Pancreas (tissue), 10 donors: Measurements from ENCODE around the gene JCAD. TPM values are rescaled to one million over a fixed set of nuclear protein-coding genes. Genes with fewer than 3 reads are reported as not detected.

Experiments
- ATAC-seq, 4 donors: fragments of 200-7000 bp; cut with Tn5 transposase; one replicate each; pipeline versions ENCODE4 v1.8.0 to v1.9.1; 2020; ENCODE audit warnings: mild to moderate bottlenecking in 4 of 4, moderate library complexity in 4 of 4
- DNase-seq, 6 donors: peaks; one replicate each; pipeline ENCODE4 v3.0.0-alpha.2; 2020
- FAIRE-seq: peaks from 2 replicates; lab custom pipeline; 2012; peaks lifted over from hg19 to GRCh38; lab: Jason Lieb, UNC
- H3K27ac ChIP-seq, 4 donors: fragments of 200-600 bp; sonication (generic); 1 replicate in 3 of 4; 2 replicates in 1 of 4; pipeline versions ENCODE4 v1.5.0 to v1.8.0; 2020
- H3K27me3 ChIP-seq, 4 donors: fragments of 200-600 bp; one replicate each; pipeline ENCODE4 v1.8.0; 2021
- H3K36me3 ChIP-seq, 3 donors: fragments of 200-600 bp; sonication (generic) in 1 of 3; one replicate each; pipeline versions ENCODE4 v1.5.0 to v1.8.0; 2020 to 2021
- H3K4me1 ChIP-seq, 3 donors: fragments of 200-600 bp; one replicate each; pipeline ENCODE4 v1.8.0; 2021
- H3K4me3 ChIP-seq, 4 donors: fragments of 200-600 bp; sonication (generic) in 2 of 4; one replicate each; pipeline versions ENCODE4 v1.5.0 to v1.8.0; 2020 to 2021
- H3K9me3 ChIP-seq, 4 donors: fragments of 200-600 bp; one replicate each; pipeline ENCODE4 v1.8.0; 2021
- CTCF ChIP-seq, 4 donors: fragments of 200-600 bp; sonication (generic) in 3 of 4; IDR thresholded peaks; one replicate each; pipeline versions ENCODE4 v1.5.0 to v1.8.0; 2021; ENCODE audit warnings: antibody characterized with exemption in 4 of 4
- WGBS, 2 donors: extraction: QIAGEN DNeasy Blood & Tissue Kit; methylation state at CpG; one replicate each; pipeline ENCODE4 v1.1.7; 2013; 5-methylcytosine and 5-hydroxymethylcytosine counted together
- intact Hi-C, 3 donors: fragments of 100-400 bp; cut with DNase I; formaldehyde crosslinking; loops; one replicate each; pipeline versions ENCODE4 v1.11.1 to v1.14.2; 2022
- polyA plus RNA-seq, 2 donors: library from polyadenylated mRNA; stranded (reverse); fragments of 200-250 nt; gene quantifications; one replicate each; pipeline ENCODE4 v1.2.3, GENCODE V29; 2013
- total RNA-seq, 6 donors: library from RNA; stranded (reverse); fragmentation: NEBNext Ultra II Directional in 4 of 6; extraction: Animal tissue kit (Norgen Biotek cat#: 25700) in 4 of 6; gene quantifications; one replicate each; pipeline versions ENCODE4 v1.2.1 to v1.2.4, GENCODE V29; 2021 to 2023
- donor health status: healthy with polysubstance abuse.
- donor health status: DM: no; HTN: no; CAD: no; lungs with moderate emphysema.
- donor health status: DM: no; HTN: no; CAD: no.
- donor health status: control.
- donor health status: control.
- donor health status: Bipolar disorder and iron deficiency.
- donor health status: DM: yes; HTN: yes; CAD: no.
- donor health status: DM: no; HTN: no; CAD: no.
- donor health status: DM: no; HTN: no; CAD: no.
- donor health status: DM: yes; HTN: yes; CAD: no.

The JCAD gene
- total and polyA plus RNA-seq, 8 donors = 10.0 to 48.2 (median 23.0) TPM

GRCh38 chr10:30017966-30018365 lies 41.4 kb downstream of the JCAD start:
- no peak for ATAC-seq
- no peak for TF ChIP-seq CTCF (IDR thresholded peaks at IDR 0.05)
- 74 to 76% methylated on average over 6 of the region's 6 CpGs for WGBS, 2 donors
- Histone ChIP-seq H3K9me3 (no peaks in the 10 kb centered on the region), H3K36me3 (no peaks in the 10 kb centered on the region), H3K4me1 (no peaks in the 10 kb centered on the region), H3K27me3 (no peaks in the 10 kb centered on the region), H3K4me3 (no peak overlapping the region), H3K27ac (no peak overlapping the region)
- DNase-seq = no peak
- intact Hi-C loops = no loop called here
- no peak for FAIRE-seq

- Histone ChIP-seq H3K4me1 (no peaks in the 10 kb centered on the region), H3K9me3 (no peaks in the 10 kb centered on the region), H3K27me3 (no peaks in the 10 kb centered on the region), H3K4me3 (no peak overlapping the region), H3K36me3 (no peaks in the 10 kb centered on the region), H3K27ac (no peak overlapping the region)
- intact Hi-C loops = no loop called here
- WGBS, 2 donors = 78 to 84% methylated on average over 6 of the region's 6 CpGs
- no peak for TF ChIP-seq CTCF (IDR thresholded peaks at IDR 0.05)
- ATAC-seq (no peak), DNase-seq (no peak), FAIRE-seq (no peak)
Measured at GRCh38 chr10:30017556-30017955, 41.8 kb downstream of the JCAD start.

GRCh38 chr10:30014511-30014910 lies 44.9 kb downstream of the JCAD start:
- no peak overlapping the region for H3K27ac ChIP-seq
- no peaks in the 10 kb centered on the region for H3K9me3 ChIP-seq
- no peaks in the 10 kb centered on the region for H3K27me3 ChIP-seq
- no peak for DNase-seq
- FAIRE-seq = no peak
- 59 to 67% methylated on average over 8 of the region's 8 CpGs for WGBS, 2 donors
- no peaks in the 10 kb centered on the region for H3K4me1 ChIP-seq
- no peak for ATAC-seq
- intact Hi-C loops = no loop called here
- no peak for TF ChIP-seq CTCF (IDR thresholded peaks at IDR 0.05)
- H3K4me3 ChIP-seq = no peak overlapping the region
- no peaks in the 10 kb centered on the region for H3K36me3 ChIP-seq

GRCh38 chr10:30013757-30014156 lies 45.6 kb downstream of the JCAD start:
- TF ChIP-seq CTCF (IDR thresholded peaks at IDR 0.05) = no peak
- Histone ChIP-seq H3K36me3 (no peaks in the 10 kb centered on the region), H3K27me3 (no peaks in the 10 kb centered on the region), H3K4me1 (no peaks in the 10 kb centered on the region), H3K27ac (peak overlapping the region in 2 of 4 donors; percentile 42 to 64), H3K9me3 (no peaks in the 10 kb centered on the region), H3K4me3 (no peak overlapping the region)
- WGBS, 2 donors = 28 to 31% methylated on average over 5 of the region's 5 CpGs
- intact Hi-C loops = no loop called here
- FAIRE-seq (no peak), ATAC-seq (peak; percentile 67 to 92 (median 80)), DNase-seq (peak in 5 of 6 donors; percentile 49 to 74 (median 66))

GRCh38 chr10:30011956-30012647 lies 47.3 kb downstream of the JCAD start:
- FAIRE-seq (no peak), ATAC-seq (peak in 1 of 4 donors; percentile 13), DNase-seq (no peak)
- WGBS, 2 donors = 45 to 52% methylated on average over 4 of the region's 4 CpGs
- H3K4me1 ChIP-seq = no peaks in the 10 kb centered on the region
- no peaks in the 10 kb centered on the region for H3K27me3 ChIP-seq
- H3K4me3 ChIP-seq = no peak overlapping the region
- intact Hi-C loops = no loop called here
- TF ChIP-seq CTCF (IDR thresholded peaks at IDR 0.05) = no peak
- H3K36me3 ChIP-seq = no peaks in the 10 kb centered on the region
- H3K27ac ChIP-seq = no peak overlapping the region
- no peaks in the 10 kb centered on the region for H3K9me3 ChIP-seq
